NOMO-1 (cell line): ENCODE data around the gene PAPPA.
A peak's percentile ranks its signal among the peaks of the same experiment; 100 is the strongest.

Source experiments
- DNase-seq, 2 experiments: peaks; one replicate each; lab custom pipeline; 2025; ENCODE audit not compliant: unreplicated experiment in 2 of 2; lab: John Stamatoyannopoulos, UW

PAPPA gene

GRCh38 chr9:116152390-116152789 is 1.2 kb upstream of the PAPPA start:
- DNase-seq = peak in 1 of 2 experiments; percentile 3

GRCh38 chr9:116152941-116153764 is 438 bp upstream of the PAPPA start:
- DNase-seq = no peak

- DNase-seq = no peak
These were observed 864 bp downstream of the PAPPA start for GRCh38 chr9:116154334-116154975.

DNA sequence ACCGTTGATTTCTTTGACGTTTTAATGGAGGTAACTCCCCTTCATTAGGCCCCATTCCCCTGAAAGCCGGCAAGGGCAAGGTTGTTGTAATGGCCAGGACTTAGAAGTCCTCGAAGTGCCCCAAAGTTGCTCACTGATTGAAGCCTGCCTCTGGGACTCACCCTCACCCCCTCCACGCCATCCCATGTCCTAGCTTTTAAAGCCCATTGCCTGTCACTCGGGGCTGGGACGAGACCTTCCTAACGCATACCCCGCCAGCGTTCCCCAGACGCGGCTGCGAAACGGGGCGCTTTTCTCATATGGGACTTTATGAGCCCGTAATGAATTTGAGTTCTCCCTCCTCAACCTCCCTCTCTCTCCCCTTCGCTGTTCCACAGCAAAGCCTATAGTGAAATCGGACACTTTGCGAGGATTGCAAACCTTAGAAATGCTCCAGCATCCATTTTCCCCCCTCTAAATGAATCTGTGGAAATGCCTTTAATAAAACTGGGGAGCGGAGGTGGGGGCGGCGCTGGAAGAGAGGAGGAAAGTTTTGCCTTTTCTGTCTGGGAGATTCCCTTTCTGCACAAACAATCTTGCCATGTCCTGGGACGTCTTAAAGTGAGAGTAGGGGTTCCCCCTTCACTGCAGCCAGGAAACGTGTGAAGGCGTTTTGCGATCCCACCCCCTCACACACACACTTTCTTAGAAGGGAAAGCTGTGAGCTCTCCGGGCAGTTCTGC is 1.5 kb downstream of the PAPPA start:
- no peak for DNase-seq

GRCh38 chr9:116155698-116156039 is 2.1 kb downstream of the PAPPA start:
- no peak for DNase-seq

- DNase-seq = no peak
These were observed 3.2 kb downstream of the PAPPA start for GRCh38 chr9:116156621-116157314.

- no peak for DNase-seq
These were observed 4.0 kb downstream of the PAPPA start for GRCh38 chr9:116157436-116158138.

DNA sequence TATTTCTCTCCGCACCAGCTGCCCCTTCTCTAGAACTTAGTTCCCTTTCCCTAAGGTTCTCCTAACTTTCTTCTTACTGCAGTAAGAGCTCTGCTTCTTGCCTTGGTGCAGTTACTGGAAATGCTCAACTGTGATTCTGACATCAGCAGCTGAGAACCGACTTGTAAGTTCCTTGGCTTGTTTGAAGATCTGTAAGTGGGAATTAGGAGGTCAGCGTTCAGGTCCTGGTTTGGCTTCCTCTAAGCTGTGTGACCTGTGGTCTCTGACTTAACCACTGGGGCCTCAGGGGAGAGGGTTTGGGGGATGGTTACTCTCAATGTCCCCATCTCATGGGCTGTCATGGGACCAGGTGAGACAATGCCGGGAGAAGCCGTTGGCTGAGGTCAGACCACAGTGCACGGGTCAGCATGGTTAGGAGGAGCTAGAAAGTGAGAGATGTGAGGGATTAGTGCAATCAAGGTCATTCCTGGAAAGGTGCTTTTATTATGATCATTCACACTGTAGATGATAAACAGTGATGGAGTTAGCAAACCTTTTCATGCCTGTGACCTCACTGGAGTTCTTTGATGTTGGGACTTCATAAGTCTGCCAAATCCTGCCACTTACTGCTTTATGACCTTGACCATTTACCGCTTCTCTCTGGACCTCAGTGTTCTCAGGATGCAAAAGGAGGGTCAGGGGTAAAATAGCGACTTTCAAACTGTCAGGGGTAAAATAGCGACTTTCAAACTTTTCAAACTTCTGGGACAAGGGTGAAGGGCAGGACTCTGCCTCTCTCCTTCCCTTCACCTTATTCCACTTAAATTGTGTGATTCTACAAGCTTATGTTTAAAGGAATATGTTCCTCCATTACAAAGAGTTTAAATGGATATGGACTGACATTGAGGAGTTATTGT is 7.3 kb downstream of the PAPPA start:
- DNase-seq = no peak

DNA sequence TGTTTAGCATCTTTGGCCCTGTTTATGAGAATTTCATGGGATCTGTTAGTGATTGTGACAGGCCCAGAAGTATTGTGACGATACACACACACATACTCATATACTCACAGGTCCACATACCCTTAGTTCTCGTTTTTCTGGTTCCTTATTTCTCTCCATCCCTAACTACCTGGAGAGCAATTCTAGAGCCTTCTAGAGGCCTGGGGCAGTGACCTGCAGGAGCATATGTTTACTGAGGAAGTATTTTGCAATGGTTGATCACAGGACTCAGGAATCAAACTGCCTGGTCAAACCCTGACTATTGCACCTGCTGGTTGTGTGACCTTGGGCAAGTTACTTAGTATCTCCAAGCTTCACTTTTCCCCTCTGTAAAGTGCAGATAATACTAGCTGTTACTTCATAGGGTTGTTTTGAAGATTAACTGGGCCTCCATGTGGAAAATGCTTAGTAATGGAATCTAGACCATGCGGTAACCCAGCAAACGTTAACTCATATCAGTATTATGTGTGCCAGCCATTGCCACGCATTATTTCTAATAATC is 8.7 kb downstream of the PAPPA start:
- no peak for DNase-seq

DNA sequence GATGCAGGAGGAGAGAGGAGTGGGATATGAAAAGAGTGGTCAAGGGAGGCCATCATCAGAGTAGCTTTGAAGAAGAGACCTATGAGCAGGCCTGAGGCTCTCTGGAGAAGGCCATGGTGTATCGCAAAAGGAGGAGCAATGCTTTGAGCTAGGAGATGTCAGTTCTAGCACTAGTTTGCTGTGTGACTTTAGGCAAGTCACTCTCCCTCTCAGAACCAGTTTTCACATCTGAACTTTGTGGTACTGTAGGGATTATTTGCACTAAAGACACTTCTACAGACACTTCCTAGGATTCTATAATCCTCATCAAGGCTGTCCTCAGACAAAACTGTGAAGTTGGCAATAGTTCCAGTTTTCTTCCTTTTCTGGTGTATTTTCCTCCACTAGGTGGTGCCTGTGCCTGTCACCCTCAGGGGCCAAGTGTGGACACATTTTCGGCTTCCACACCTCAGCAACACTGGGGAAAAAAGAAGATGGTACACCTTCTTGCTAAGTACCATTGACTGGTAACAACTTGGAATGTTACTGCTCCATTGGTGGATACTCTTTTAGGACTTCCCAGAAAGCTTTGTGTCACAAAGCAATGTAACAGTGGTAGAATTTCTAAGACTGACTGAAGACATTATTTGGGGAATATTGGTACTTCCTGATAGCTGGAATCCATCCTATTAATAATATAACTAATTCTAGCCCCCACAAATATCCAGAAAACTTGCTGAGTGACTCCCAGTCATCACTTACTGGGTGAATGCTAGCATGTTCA is 9.9 kb downstream of the PAPPA start:
- DNase-seq = no peak

GRCh38 chr9:116165912-116166311 is 12.3 kb downstream of the PAPPA start:
- DNase-seq = no peak

DNA sequence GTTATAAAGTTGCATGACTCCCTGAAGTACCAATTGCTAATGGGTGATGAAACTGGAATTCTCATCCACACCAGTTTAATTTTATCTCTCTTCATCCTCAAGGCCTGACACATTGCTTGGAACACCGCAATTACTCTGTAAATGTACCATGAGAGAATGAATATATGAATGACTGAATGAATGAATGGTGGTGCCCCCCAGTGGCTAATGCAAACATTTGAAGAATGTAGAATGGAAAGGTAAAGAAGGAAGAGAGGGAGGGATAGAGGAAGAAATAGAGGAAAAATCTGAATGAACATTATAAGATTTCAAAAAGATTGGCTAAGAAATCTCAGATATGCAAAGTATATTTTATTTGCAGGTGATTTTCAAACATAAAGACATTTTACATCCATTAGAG is 13.1 kb downstream of the PAPPA start:
- DNase-seq = no peak

- DNase-seq = no peak
These were observed 14.6 kb downstream of the PAPPA start for GRCh38 chr9:116168231-116168630.

DNA sequence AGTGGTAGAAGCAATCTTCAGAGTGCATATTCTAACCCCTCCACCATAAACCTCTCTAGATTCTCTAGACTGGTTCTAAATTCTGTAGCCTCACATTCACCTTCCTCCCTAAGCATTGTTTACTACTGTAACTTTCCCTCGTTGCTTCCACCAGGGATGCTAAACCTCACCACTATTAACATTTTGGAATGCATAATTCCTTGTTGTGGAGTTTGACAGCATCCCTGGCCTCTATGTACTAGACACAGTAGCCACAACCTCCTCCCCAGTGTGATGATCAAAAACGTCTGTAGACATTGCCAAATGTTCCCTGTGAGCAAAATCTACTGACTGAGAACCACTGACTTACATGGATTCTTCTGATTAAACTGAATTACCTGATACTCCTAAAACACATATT is 18.6 kb downstream of the PAPPA start:
- DNase-seq = no peak

DNA sequence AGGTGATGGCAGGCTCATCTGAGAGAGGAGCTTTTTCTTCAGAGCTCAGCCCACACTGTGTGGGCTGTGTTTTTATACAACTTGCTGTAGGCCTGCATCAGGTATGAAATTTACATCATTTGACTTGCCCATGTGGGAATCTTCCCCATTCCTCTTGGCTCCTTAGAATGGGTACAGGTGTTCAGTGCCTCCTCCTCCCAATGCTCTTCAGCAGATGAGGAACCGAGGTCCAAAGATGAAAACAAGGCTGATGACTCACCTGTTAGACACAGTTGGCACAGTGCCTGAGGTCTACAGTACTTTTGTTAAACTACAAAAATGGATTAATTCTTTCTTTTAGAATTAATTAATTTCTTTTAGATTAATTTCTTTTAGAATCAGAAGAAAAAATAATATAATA is 20.8 kb downstream of the PAPPA start:
- DNase-seq = no peak

DNA sequence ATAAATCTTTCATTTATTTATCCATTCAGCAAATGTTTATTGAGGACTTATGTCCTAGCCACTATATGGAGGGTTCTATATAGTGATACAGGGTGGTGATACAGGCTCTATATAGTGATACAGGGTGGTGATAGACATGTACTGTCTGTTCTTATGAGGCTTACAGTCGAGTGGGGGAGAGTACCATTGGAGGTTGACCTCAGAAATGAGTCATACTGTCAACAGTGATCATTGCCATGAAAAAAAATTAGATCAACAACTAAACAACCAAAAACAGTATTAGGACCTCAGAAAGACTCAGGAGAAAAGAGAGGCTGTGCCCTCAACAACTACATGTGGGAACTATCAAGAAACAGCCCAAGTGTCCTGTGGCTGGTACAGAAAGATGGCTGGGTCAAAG is 22.0 kb downstream of the PAPPA start:
- no peak for DNase-seq

- DNase-seq = no peak
These were observed 25.1 kb downstream of the PAPPA start for GRCh38 chr9:116178481-116179211.

DNA sequence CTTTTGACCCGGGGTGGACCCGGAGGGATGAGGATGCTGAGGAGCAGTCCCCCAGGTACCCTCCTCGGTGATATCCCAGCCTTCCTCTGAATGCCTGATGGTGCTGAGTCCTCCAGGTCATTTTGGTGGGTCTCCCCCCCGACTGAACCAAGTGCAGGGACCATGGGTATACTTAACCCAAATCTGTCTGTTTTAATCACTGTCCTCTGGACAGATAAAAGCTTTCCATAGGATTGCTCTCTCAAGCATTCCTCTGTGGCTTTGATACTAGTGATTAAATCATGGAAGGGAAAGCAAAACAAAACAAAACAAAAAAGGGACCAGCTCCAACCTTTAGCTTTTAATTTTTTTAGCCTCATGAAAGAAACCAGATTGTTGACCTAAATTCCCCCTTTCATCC is 26.0 kb downstream of the PAPPA start:
- DNase-seq = no peak
